SK-N-MC (cell line): ENCODE data around the gene PYDC1.
A peak's percentile ranks its signal among the peaks of the same experiment; 100 is the strongest.

ENCODE experiments used
- EZH2 ChIP-seq: fragments of 200-600 bp; sonication (generic); IDR thresholded peaks from one replicate; pipeline ENCODE4 v1.6.1; 2017; ENCODE audit warnings: antibody characterized with exemption
- POLR2AphosphoS5 ChIP-seq: IDR thresholded peaks from 2 replicates; pipeline ENCODE4 v1.6.1; 2012; ENCODE audit warnings: mild to moderate bottlenecking, low read depth, low read length, borderline replicate concordance

DNA sequence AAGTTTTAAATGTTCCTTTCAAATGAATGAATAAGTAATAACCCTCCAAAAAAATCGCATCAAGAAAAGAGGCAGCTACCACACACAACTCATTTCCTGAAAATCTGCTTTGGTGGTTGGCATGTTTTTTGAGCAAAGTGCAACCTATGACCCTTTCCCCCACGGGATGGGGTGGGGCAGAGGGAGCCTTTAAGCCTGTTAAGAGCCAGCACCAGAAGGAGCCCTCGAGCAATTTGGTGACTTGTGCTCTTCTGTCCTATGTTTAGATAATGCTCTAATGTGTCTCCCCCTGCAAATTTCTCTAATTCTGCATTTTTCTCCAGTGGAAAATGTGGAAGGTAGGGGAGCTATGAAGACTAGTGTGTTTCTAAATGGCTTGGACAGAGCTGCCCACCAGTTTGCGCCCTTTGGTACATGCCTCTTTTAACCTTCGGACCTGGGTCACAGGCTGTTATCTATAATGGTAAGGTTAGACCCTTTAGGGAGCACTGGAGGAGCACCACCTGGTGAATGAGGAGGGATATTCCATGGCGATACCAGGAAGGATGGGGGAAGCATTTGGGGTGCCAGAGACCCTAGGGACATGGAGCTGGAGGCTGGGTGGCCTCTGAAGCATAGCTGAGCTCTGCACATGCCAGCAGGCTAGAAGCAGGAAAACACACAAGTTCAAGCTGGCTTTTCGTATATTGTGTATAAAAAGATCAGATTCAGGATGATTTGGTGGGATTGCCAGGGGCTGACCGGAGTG is 15.9 kb downstream of the PYDC1 start:
- peak; percentile 8; the same call in 1 of the 2 replicates for TF ChIP-seq POLR2AphosphoS5
- no peak for TF ChIP-seq EZH2
